HG03342 (cell line): ENCODE results near the gene SEPHS1.
"Not testable (repeated sequence)": the region's sequence is repeated elsewhere in the genome, so short reads cannot be mapped to it uniquely, and the experiment has no call there.

ENCODE experiments used
- ATAC-seq: cut with Tn5 transposase; IDR thresholded peaks from one replicate; pipeline ENCODE4 v1.9.1; 2021; ENCODE audit warnings: mild to moderate bottlenecking, moderate library complexity; ENCODE audit not compliant: unreplicated experiment

The SEPHS1 gene

GRCh38 chr10:13348216-13349017, at the start of gene SEPHS1:
SEPHS1 (minus strand) TSS chr10:13348293; CDS start chr10:13344950, 3,343 bp downstream.
- peak; percentile 52 for ATAC-seq

DNA sequence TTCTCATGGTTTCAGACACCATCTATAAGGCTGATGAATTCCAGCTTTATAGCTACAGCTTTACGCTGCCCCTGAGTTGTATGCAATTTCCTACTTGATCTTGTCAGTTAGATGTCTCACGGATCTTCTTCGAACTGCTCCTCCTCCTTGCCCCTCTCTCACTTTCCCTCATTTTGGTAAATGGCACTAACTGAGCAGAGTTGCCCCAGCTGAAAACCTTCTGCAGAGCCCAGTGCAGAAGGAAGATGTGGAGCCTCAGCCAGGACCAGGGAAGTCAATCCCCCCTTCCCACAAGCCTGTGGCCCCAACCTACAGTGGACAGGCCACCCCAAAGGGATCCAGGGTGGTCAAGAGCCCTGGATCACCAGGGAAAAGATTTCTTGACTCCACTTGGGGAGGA, 49.0 kb upstream of the SEPHS1 start:
- no peak for ATAC-seq

GRCh38 chr10:13396369-13396768, 48.3 kb upstream of the SEPHS1 start:
- ATAC-seq = no peak

GRCh38 chr10:13395540-13395939, 47.4 kb upstream of the SEPHS1 start:
- no peak for ATAC-seq

GRCh38 chr10:13393640-13394039, 45.5 kb upstream of the SEPHS1 start:
- no peak for ATAC-seq

DNA sequence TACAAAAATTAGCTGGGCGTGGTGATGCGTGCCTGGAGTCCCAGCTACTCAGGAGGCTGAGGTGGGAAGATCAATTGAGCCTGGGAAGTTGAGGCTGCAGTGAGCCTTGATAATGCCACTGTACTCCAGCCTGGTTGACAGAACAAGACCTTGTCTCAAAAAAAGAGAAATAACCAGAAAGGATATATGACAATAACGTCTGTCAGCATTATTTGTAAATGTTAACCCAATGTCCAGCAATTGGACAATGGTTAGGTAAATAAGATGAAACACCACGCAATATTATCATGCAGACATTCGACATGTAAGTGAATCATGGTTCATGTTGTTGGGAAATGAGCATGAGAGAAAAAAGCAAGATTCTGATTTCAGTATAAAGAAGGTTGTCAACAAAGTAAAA, 44.6 kb upstream of the SEPHS1 start:
- no peak for ATAC-seq

DNA sequence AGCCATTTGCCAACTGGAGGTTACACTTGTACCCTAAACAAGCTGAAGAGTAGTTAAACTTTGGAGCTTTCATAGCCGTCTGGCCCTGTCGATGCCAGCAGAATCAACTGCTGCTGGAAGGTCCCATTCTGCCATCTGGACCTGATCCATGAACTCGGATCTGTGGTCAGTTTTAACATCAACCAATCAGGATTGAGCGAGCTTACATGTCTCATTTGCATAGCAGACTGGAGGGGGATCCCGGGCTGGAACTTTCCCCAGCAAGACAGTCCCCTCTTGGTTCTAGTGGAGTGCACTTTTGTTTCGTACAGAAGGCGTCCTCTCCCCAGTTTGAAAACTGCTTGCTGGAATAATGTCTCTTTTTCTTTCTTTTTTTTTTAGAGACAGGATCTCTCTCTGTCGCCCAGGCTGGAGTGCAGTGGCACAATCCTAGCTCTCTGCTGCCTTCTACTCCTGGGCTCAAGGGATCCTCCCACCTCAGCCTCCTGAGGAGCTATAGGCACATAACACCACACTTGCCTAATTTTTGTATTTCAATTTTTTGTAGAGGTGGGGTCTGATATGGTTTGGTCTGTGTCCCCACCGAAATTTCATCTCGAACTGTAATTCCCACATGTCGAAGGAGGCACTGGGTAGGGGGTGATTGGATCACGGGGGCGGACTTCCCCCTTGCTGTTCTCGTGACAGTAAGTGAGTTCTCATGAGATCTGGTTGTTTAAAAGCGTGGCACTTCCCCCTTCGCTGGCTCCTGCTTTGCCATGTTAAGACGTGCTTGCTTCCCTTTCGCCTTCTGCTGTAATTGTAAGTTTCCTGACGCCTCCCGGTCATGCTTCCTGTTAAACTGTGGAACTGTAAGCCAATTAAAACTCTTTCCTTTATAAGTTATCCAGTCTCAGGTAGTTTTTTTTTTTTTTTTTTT, 42.8 kb upstream of the SEPHS1 start:
- ATAC-seq = no peak

DNA sequence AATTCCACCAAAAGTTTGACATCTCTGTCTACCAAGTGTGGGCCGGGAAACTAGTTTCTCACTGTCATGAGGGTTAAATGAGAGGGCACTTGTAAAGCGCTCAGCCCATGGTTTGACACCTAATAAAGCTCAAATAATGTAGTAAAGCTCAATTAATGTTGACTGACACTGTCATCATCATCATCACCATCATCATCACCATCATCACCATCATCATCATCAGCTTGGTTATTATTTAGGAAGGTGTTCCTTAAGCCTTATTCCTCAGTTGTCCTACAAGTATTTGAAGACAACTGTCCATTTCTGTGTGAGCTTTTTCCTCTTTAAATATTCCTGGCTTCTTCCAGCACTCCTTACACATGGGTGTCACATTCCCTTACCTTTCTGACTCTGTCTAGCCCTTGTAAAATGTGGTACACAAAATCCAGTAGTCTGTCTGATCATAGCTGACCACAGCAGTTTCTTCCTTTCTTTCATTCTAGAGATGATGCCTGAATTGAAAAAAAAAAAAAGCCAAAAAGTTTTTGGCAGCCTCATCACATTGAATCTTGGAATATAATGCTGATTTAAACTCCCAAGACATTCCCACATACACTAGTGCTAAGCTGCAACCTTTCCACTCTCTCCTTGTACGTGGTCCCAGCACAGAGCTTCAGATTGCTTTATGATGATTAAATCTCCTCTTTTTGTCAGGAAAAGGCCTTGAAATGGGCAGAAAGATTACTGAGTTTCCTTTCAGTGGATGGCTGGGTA, 40.6 kb upstream of the SEPHS1 start:
- ATAC-seq = no peak

DNA sequence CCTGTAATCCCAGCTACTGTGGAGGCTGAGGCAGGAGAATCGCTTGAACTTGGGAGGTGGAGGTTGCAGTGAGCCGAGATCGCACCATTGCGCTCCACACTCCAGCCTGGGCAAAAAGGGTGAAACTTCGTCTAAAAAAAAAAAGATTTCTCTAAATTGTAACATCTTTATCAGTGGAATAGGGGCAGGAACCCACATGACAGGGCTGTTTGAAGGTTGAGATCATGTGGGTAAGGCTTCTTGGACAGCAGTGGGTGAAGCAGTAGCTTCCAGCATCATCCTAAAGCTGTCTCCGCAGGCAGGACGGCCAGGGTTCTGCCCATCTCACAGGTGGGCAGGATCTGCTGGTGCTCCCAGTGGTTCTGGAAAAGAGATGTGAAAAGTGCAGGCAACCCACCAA, 37.9 kb upstream of the SEPHS1 start:
- ATAC-seq = no peak

- ATAC-seq = no peak
These were observed 35.3 kb upstream of the SEPHS1 start for GRCh38 chr10:13383399-13383761.

GRCh38 chr10:13382703-13383398, 34.8 kb upstream of the SEPHS1 start:
- ATAC-seq = no peak

- not testable (repeated sequence) for ATAC-seq
These were observed 31.0 kb upstream of the SEPHS1 start for GRCh38 chr10:13379061-13379460.

GRCh38 chr10:13376746-13377145, 28.7 kb upstream of the SEPHS1 start:
- ATAC-seq = no peak

- ATAC-seq = no peak
These were observed 28.2 kb upstream of the SEPHS1 start for GRCh38 chr10:13376297-13376696.

GRCh38 chr10:13375791-13376190, 27.7 kb upstream of the SEPHS1 start:
- ATAC-seq = no peak

GRCh38 chr10:13373644-13374043, 25.6 kb upstream of the SEPHS1 start:
- ATAC-seq = no peak

DNA sequence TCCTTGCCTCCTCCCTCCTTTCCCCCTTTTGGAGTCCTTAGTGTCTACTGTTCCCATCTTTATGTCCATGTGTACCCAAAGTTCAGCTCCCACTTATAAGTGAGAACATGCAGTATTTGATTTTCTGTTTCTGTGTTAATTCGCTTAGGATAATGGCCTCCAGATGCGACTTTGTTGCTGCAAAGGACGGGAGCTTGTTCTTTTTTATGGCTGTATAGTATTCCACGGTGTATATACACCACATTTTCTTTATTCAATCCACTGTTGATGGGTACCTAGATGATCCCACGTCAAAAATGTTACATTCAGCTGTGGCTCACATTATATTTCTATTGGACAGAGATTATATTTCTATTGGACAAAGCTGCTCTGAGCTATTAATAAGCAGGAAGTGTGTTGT, 24.4 kb upstream of the SEPHS1 start:
- no peak for ATAC-seq

GRCh38 chr10:13371897-13372470, 23.9 kb upstream of the SEPHS1 start:
- peak; percentile 83 for ATAC-seq

- ATAC-seq = no peak
These were observed 18.8 kb upstream of the SEPHS1 start for GRCh38 chr10:13366891-13367290.

GRCh38 chr10:13365831-13366230, 17.7 kb upstream of the SEPHS1 start:
- no peak for ATAC-seq
